Left ventricle myocardium superior (tissue), 1 donor: Measurements from ENCODE around the gene GREB1. TPM values are rescaled to one million over a fixed set of nuclear protein-coding genes. Genes with fewer than 3 reads are reported as not detected.

ENCODE experiments used
- ATAC-seq: fragments of 200-7000 bp; cut with Tn5 transposase; one replicate; pipeline ENCODE4 v1.9.1; 2020; ENCODE audit warnings: mild to moderate bottlenecking, moderate library complexity
- DNase-seq: peaks from one replicate; pipeline ENCODE4 v3.0.0-alpha.2; 2020
- intact Hi-C: fragments of 100-400 bp; cut with micrococcal nuclease; formaldehyde crosslinking; loops from one replicate; pipeline ENCODE4 v1.11.0; 2022
- total RNA-seq: library from RNA; stranded (reverse); fragmentation: NEBNext Ultra II Directional; extraction: Animal tissue kit (Norgen Biotek cat#: 25700); gene quantifications from one replicate; pipeline ENCODE4 v1.2.1, GENCODE V29; 2021
- donor health status: DM: no; HTN: yes; CAD: no; lungs with severe emphysema.

The GREB1 gene
- total RNA-seq, 1 donor from 2014 or later = 8.2 TPM

GRCh38 chr2:11588228-11589110 lies 54.6 kb downstream of the GREB1 start:
- ATAC-seq = no peak
- DNase-seq = no peak
- intact Hi-C loops = no loop called here

GRCh38 chr2:11589316-11589940 lies 55.6 kb downstream of the GREB1 start:
- intact Hi-C loops = no loop called here
- ATAC-seq (no peak), DNase-seq (no peak)

GRCh38 chr2:11590193-11590592 lies 56.3 kb downstream of the GREB1 start:
- intact Hi-C loops = no loop called here
- ATAC-seq (no peak), DNase-seq (no peak)

GRCh38 chr2:11591091-11591490 lies 57.2 kb downstream of the GREB1 start:
- no peak for ATAC-seq
- intact Hi-C loops = no loop called here
- DNase-seq = no peak

- intact Hi-C loops = no loop called here
- no peak for DNase-seq
- no peak for ATAC-seq
These were observed 59.1 kb downstream of the GREB1 start for GRCh38 chr2:11592671-11593574.

GRCh38 chr2:11596801-11597200 lies 63.0 kb downstream of the GREB1 start:
- intact Hi-C loops = no loop called here
- ATAC-seq (no peak), DNase-seq (no peak)

- ATAC-seq (no peak), DNase-seq (no peak)
- intact Hi-C loops = no loop called here
These were observed 63.8 kb downstream of the GREB1 start for GRCh38 chr2:11597538-11598225.

- no peak for ATAC-seq
- DNase-seq = no peak
- intact Hi-C loops = no loop called here
These were observed 64.4 kb downstream of the GREB1 start for GRCh38 chr2:11598228-11598731.

GRCh38 chr2:11602563-11603204 lies 68.8 kb downstream of the GREB1 start:
- intact Hi-C loops = no loop called here
- no peak for ATAC-seq

GRCh38 chr2:11610624-11611242 lies 76.9 kb downstream of the GREB1 start:
- intact Hi-C loops = no loop called here
- DNase-seq = no peak
- no peak for ATAC-seq

More at GRCh38 chr2:11602563-11603204, 68.8 kb downstream of the GREB1 start:
- no peak for DNase-seq

GRCh38 chr2:11611251-11611650 lies 77.4 kb downstream of the GREB1 start:
- intact Hi-C loops = no loop called here
- no peak for DNase-seq
- no peak for ATAC-seq

- ATAC-seq = no peak
- DNase-seq = no peak
- intact Hi-C loops = no loop called here
These were observed 78.8 kb downstream of the GREB1 start for GRCh38 chr2:11612553-11613215.

GRCh38 chr2:11613297-11613696 lies 79.5 kb downstream of the GREB1 start:
- no peak for DNase-seq
- no peak for ATAC-seq
- intact Hi-C loops = no loop called here

- ATAC-seq (no peak), DNase-seq (no peak)
- intact Hi-C loops = no loop called here
These were observed 81.4 kb downstream of the GREB1 start for GRCh38 chr2:11615209-11615608.

GRCh38 chr2:11616097-11616687 lies 82.3 kb downstream of the GREB1 start:
- intact Hi-C loops = no loop called here
- ATAC-seq (no peak), DNase-seq (no peak)

GRCh38 chr2:11616851-11617415 lies 83.1 kb downstream of the GREB1 start:
- no peak for ATAC-seq
- no peak for DNase-seq
- intact Hi-C loops = no loop called here

- ATAC-seq = no peak
- intact Hi-C loops = no loop called here
- no peak for DNase-seq
These were observed 83.7 kb downstream of the GREB1 start for GRCh38 chr2:11617527-11617926.
